CD4-positive, alpha-beta T cell treated with Interleukin-2 at 100 ng/mL for 4 hours (primary cell): ENCODE measurements around the gene TMEM143.
A peak's percentile ranks its signal among the peaks of the same experiment; 100 is the strongest.
"Not testable (repeated sequence)": the region's sequence is repeated elsewhere in the genome, so short reads cannot be mapped to it uniquely, and the experiment has no call there.

Source experiments
- DNase-seq: peaks from one replicate; pipeline ENCODE4 v3.0.0-alpha.2; 2020; ENCODE audit warnings: low spot score

The TMEM143 gene

GRCh38 chr19:48363810-48364597, at the start of gene TMEM143, which contains the start of gene SYNGR4:
TSS of gene TMEM143 (minus strand) at chr19:48363940. CDS start at chr19:48363920, 20 bp downstream.
TSS of gene SYNGR4 (plus strand) at chr19:48364367. CDS start at chr19:48365843, 1,476 bp downstream.
- DNase-seq: peak; percentile 99

- DNase-seq: no peak
Measured at GRCh38 chr19:48405850-48406249, 42.1 kb upstream of the TMEM143 start.

GRCh38 chr19:48405010-48405659, 41.4 kb upstream of the TMEM143 start:
- no peak for DNase-seq

GRCh38 chr19:48403606-48404005, 39.9 kb upstream of the TMEM143 start:
- DNase-seq: peak; percentile 65

GRCh38 chr19:48401287-48401686, 37.5 kb upstream of the TMEM143 start:
- DNase-seq: no peak

GRCh38 chr19:48400018-48400742, 36.4 kb upstream of the TMEM143 start:
- DNase-seq: no peak

GRCh38 chr19:48398375-48399235, 34.9 kb upstream of the TMEM143 start:
- DNase-seq: peak; percentile 84

GRCh38 chr19:48398102-48398374, 34.3 kb upstream of the TMEM143 start:
- DNase-seq: no peak

GRCh38 chr19:48397263-48398101, 33.7 kb upstream of the TMEM143 start:
- no peak for DNase-seq

- no peak for DNase-seq
Measured at GRCh38 chr19:48396824-48397176, 33.1 kb upstream of the TMEM143 start.

- no peak for DNase-seq
Measured at GRCh38 chr19:48396016-48396823, 32.5 kb upstream of the TMEM143 start.

- DNase-seq: no peak
Measured at GRCh38 chr19:48395499-48395898, 31.8 kb upstream of the TMEM143 start.

- DNase-seq: no peak
Measured at GRCh38 chr19:48395170-48395455, 31.4 kb upstream of the TMEM143 start.

GRCh38 chr19:48394331-48395169, 30.8 kb upstream of the TMEM143 start:
- no peak for DNase-seq

- no peak for DNase-seq
Measured at GRCh38 chr19:48393559-48394330, 30.0 kb upstream of the TMEM143 start, which contains the start of gene GRIN2D. TSS of gene GRIN2D (plus strand) at chr19:48393668. CDS start at chr19:48398393, 4,725 bp downstream.

GRCh38 chr19:48392860-48393558, 29.3 kb upstream of the TMEM143 start:
- DNase-seq: no peak

- not testable (repeated sequence) for DNase-seq
Measured at GRCh38 chr19:48392006-48392344, 28.2 kb upstream of the TMEM143 start.
